Inferior parietal cortex (tissue), 1 donor: ENCODE measurements around the gene NKD2.

ENCODE experiments used
- DNase-seq: peaks from one replicate; pipeline ENCODE4 v3.0.0-alpha.2; 2016; ENCODE audit errors: extremely low spot score

The NKD2 gene

DNA sequence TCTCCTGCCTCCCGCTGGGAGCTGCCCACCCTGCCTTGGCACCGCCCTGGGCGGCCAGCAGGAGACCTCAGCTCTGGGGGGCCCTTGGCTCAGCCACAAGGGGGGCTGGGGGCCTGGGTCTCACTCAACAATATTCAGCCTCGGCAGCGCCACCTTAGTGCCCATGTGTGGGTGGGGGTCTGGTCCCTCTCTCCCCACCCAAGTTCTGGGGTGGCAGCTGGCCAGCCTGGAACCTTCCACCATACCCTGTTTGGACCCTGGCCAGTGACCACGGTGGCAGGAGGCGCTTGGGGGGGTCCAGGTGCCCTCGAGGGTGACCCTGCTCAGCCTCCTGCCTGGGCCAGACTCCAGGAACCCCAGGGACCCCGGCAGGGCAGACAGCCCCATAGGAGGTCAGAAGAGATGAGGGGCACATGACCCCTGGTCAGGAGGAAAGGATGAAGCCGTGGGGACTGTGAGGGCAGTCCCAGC is 22.2 kb downstream of the NKD2 start:
- DNase-seq: no peak

DNA sequence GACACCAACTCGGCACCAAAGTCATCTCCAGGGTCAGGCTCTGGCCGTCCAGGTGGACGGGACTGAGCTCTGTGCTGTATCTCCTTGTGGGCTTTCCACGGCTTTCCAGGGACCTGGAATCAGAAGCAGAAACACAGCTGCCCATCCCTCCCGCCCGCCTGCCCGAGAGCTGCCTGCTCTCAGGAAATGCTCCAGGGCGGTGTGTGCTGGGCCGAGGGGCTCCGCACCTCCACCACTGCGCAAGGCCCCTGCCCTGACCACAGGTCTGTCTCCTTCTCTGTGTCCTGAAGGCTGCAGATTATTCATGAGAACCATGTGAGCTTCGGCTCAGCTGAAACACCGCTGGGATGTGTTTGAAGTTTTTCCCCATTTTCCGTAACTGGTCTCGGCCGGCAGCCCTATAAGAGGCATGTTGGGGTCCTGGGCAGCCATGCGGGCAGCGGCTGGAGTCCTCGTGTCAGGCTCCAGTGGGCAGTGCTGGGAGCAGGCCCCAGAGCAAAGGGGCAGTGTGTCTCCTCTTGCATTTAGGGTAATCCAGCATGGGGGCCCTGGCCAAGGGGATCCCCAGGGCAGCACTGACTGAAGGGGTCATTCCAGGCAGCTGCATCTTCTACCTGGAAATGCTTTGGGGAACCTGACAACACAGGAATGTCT is 22.8 kb downstream of the NKD2 start:
- no peak for DNase-seq

DNA sequence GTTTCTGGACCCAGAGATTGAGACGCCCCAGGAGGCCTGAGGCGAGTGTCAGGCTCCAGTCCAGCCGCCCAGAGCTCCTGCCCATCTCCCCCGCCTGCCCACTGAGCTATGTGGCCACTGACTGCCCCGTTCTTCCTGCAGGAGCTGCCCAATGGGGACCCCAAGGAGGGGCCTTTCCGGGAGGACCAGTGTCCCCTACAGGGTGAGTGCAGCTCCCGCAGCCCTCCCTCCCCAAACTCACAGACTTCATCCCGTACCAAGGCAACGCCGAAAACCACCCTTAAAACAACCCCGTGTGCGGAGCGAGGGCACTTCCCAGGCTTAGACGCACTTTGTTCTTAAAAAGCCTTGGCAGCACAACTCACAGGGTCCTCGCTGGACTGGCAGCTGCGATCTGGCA is 23.4 kb downstream of the NKD2 start:
- DNase-seq: no peak

DNA sequence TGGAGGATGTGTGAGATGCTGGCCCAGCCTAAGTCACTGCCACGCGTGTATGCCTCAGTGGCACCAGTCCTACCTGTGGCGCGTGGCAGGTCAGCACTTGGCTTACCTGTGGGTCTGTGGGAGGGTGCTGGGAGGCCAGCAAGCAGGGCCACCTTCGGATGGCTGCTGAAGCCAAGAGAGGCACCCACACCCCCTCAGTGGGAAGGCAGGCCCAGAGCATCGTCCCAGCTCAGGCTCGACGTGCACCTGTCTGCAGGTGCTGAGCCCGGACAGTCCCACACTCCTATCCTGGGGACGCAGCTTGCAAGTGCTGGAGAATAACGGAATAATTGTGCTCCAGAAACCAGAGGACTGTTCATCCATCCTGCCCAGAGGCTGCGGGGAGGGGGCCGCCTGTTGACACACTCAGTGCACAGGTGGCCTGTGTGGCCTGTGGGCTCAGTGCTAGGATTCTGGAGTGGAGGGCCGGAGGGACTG is 24.0 kb downstream of the NKD2 start:
- no peak for DNase-seq

DNA sequence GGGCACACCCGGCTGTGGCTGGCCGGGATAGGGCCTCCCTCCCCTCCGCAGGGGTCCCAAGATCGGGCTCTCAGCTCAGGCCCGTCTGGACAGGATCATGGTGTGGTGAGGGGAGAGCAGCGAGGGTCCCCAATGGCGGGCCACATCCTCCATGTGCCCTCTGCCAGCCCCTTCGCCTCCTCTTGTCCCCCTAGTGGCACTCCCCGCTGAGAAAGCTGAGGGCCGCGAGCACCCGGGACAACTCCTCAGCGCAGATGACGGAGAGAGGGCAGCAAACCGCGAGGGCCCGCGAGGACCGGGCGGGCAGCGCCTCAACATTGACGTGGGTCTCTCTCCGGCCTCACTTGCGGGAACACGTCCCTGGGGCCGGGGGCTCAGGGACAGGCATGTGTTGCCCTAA is 24.6 kb downstream of the NKD2 start:
- DNase-seq: no peak

DNA sequence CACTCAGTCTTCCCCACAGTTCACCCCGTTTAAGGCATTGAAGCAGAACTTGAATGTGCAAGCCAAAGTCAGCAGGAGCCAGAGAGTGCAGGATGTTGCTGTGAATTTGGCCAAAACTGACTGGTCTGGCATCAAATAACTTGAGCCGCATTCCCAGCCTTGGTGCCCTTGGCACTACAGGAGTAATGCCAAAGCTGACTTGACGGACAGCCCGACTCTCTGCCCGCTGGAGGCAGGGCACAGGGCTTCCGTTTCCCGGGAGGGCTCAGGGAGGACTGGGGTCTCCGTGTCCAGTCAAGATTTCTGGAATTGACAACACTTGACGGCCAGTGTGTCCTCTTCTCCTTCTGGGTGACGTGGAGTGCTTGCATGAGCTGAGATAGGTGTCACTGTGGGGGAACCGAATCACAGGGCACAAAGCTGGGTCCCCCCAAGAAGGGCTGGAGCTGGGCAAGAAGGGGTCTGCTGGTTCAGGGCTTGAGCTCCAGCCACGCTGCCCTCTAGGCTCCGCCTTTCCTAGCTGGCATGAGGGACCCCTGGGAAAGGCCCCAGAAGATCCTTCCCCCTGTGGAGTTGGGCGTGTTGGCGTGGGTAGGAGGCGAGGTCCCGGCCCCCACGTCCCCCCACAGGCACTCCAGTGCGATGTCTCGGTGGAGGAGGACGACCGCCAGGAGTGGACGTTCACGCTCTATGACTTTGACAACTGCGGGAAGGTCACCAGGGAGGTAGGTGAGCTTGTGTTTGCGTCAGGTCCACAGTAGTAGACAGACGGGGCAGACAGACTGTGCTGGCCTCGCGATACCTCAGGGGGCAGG is 25.2 kb downstream of the NKD2 start:
- DNase-seq: no peak

DNA sequence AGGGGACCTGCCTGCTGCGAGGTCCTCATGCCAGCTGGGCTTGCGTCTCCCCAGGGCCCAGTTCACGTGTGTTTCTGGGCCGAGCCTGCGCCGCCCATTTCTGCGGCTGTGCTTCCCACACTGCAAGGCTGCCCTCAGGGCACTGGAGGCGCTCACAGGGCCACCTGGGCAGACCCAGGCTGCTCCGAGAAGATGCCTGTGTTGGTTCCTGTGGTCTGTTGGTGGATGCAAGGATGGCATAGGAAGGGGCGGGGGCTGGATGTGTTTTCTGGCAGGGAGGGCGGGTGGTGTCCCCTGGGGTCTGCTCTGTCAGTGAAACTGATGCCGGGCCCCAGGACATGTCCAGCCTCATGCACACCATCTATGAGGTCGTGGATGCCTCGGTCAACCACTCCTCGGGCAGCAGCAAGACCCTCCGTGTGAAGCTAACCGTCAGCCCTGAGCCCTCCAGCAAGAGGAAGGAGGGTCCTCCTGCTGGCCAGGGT is 25.9 kb downstream of the NKD2 start:
- no peak for DNase-seq

DNA sequence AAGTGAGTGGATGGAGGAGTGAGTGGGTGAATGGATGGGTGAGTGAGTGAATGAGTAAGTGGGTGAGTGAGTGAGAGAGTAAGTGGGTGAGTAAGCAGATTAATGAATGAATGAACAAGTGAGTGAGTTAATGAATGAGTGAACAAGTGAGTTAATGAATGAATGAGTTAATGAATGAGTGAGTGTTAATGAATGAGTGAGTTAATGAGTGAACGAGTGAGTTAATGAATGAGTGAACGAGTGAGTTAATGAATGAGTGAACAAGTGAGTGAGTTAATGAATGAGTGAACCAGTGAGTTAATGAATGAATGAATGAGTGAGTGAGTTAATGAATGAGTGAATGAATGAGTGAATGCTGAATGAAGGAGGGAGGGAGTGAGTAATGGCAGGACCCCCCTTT is 26.4 kb downstream of the NKD2 start:
- no peak for DNase-seq

DNA sequence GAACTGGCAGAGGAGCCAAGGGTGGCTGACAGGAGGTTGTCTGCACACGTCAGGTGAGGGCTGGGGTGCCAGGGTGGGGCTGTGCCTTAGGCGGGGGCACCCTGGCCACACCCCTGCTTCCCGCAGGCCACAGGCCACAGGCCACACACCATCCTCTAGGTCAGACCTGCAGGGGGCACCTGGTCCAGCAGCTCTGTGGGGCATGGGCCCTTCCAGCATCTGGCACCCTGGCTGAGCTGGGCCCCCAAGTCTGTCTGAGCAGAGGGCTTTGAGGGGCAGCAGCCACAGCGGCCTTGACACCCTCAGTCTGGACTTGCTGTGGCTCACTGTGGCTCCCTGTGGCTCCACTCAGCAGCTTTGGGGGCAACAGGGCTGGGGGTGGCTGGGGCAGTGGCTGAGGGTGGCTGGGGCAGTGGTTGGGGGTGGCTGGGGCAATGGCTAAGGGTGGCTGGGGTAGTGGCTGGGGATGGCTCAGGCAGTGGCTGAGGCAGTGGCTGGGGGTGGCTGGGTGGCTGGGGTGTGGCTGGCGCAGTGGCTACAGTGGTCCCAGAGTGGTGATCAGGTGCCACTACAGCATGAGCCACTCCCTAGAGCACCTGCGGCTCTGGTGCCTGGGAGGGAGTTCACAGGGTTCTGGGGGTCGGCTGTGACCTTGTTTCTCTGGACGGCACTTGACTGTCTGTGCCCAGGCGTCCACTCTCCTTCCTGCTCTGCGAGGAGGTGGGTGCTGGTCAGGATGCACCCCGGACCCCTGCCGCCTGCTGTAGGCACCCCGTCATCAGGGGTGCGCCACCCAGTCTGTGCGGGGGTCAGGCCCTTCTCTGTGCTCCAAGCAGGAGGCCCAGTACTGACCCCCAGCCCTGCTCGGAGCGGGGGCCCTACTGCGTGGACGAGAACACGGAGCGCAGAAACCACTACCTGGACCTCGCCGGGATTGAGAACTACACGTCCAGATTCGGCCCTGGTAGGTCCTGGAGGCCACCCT is 27.1 kb downstream of the NKD2 start:
- DNase-seq: no peak

DNA sequence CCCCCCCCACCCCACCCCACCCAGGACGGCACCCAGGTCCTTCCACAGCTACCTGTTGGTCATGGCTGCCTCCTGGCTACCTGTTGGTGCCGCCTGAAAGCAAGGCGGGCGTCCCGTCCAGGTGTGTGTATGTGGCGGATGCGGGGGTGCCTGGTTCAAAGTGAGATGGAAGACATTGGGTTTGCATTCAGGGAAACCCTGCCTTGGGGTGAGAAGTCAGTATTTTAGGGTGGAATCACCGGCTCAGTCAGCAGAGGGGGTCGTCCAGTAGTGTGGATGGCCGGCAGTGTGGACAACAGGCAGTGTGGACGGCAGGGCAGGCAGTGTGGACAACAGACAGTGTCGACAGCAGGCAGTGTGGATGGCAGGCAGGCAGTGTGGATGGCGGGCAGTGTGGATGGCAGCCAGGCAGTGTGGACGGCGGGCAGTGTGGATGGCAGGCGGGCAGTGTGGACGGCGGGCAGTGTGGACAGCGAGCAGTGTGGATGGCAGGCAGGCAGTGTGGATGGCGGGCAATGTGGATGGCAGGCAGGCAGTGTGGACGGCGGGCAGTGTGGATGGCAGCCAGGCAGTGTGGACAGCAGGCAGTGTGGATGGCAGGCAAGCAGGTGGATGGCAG is 28.0 kb downstream of the NKD2 start:
- DNase-seq: no peak

DNA sequence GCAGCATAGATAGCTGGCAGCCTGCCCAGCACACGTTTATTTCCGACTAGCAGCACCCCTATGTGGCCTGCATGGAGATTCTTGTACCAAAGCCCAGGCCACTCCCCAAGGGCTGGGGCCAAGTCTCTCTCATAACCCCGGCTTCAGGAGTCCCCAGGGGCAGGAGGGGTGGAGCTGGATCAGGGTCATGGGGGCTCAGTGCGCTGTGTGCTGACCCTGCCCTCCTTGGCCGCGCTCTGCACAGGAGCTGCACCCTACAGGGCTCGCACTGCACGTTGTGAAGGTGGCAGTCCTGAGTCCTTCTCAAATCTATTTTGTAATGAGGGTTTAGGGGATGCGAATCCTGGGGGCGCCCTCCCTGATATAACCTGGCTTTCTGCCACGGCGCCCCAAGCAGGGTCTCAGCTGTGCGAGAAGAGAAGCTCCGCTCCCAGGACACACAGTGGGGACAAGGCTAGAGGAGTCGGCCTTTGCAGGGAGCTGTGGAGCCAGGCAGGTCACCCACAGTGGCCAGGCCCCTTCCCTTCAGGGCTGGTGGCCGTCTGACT is 28.6 kb downstream of the NKD2 start:
- DNase-seq: no peak

DNA sequence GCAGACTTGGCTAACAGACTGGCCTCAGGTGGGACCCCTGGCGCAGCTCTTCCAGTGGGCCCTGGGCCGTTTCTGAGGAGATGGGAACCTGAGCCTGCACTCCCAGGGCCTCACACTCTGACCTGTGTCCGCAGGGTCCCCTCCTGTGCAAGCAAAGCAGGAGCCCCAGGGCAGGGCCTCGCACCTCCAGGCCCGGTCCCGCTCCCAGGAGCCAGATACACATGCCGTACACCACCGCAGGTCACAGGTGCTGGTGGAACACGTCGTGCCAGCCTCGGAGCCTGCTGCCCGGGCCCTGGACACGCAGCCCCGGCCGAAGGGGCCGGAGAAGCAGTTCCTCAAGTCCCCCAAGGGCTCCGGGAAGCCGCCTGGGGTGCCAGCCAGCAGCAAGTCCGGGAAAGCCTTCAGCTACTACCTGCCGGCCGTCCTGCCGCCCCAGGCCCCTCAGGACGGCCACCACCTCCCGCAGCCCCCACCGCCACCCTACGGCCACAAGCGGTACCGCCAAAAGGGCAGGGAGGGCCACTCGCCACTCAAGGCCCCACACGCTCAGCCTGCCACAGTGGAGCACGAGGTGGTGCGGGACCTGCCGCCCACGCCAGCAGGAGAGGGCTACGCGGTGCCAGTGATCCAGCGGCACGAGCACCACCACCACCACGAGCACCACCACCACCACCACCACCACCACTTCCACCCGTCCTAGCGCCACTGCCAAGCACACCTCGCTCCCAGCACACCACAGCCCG is 29.2 kb downstream of the NKD2 start:
- DNase-seq: no peak

DNA sequence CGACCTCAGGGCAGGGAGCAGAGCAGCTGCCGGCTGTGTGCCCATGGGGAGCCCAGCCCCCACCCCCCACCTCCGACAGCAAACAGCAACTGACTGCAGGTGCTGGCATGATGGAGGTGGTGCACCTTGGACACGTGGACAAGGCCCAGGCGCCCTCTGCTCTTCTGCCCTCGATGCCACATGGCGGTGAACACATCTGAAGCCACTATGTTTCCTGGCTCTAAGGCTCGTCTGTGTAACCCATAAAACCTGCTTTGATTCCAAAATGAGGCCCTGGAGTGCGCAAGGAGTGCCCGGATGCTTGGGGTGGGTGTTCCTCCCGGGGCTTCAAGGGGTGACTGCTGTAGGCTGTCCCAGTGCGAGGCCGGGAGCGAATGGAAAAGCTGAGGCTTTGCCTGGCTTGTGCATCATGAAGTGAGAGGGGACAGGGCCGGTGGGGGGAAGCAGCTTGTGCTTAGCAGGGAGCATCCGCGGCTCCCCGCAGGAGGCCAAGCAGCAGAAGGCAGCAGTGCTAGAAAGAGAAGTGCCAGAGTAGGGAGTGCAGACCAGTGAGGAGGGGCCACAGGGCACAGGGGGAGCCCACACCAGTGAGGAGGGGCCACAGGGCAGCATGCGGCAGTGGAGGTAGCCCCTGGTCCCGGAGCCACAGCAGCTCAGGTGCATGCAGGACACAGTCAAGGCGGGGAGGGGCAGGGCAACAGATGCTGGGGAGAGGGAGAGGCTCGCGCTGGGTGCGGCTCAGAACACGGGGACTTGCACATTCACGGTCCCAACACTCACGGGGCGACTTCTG is 30.0 kb downstream of the NKD2 start:
- no peak for DNase-seq

DNA sequence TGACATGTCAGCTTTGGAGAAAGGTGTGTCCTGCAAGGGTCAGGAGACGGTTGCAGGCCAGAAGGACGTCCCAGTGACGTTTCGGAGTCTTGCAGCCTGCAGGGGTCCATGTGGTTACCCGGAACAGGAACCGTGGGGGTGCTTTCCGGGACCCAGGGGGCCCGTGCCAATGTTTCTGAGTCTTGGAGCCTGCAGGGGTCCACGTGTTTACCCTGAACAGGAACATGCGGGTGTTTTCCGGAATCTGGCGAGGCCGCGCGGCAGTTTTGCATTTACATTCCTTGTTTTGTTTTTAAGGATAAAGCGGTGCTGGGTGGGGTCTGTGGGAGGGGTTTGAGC is 30.6 kb downstream of the NKD2 start:
- no peak for DNase-seq

DNA sequence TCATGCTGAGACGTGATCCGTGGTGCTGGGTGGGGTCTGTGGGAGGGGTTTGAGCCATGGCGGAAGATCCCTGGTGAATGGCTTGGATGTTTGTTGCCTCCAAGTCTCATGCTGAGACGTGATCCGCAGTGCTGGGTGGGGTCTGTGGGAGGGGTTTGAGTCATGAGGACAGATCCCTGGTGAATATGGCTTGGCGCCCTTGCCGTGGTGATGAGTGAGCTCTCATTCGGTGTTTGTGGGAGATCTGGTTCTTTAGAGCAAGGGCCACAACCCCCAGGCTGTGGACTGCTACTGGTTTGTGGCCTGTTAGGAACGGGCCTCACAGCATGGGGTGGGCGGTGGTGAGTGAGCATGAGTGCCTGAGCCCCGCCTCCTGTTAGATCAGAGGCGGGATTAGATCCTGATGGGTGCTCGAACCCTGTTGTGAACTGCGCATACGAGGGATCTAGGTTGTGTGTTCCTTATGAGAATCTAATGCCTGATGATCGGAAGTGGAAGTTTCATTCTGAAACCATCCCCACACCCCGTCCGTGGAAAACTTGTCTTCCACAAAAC is 31.2 kb downstream of the NKD2 start:
- no peak for DNase-seq

DNA sequence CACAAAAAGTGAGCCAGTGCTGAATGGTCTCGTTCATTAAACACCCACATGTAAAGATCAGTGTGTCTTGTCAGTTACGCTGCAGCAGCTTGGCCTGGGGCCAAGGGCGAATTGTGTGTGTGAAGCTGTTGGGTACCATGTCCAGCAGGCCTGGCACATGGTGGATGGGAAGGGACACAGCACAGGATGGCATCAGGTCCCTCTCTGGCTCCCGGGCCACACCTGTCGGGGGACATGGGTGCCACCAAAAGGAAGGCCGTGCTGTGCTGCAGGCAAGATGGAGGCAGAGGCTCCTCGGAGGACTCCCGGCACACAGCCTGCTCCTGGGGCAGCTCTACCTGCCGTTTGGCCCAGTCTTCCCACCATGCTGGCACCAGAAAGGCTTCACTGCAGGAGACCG is 32.0 kb downstream of the NKD2 start:
- DNase-seq: no peak

DNA sequence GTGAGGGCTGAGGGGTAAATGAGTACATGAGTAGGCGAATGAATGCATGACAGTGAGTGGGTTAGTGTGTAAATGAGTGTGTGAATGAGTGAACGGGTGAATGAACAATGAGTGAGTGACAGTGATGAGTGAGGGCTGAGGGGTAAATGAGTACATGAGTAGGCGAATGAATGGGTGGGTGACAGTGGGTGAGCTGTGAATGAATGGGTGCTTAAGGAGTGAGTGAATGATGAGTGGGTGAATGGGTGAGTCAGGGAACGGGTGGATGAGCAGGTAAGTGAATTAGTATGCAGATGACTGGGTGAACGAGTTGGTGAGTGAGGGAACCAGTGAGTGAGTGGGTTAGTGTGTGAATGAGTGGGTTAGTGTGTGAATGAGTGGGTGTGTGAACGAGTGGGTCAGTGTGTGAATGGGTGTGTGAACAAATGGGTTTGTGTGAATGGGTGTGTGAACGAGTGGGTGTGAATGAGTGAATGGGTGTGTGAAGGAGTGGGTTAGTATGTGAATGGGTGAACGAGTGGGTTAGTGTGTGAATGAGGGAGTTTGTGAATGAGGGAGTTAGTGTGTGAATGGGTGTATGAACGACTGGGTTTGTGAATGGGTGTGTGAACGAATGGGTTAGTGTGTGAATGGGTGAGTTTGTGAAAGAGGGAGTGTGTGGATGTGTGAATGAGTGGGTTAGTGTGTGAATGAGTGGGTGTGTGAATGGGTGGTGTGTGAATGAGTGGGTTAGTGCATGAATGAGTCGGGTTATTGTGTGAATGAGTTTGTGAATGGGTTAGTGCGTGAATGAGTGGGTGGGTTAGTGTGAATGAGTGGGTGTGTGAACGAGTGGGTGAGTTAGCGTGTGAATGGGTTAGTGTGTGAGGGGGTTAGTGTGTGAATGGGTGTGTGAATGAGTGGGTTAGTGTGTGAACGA is 32.9 kb downstream of the NKD2 start:
- no peak for DNase-seq

DNA sequence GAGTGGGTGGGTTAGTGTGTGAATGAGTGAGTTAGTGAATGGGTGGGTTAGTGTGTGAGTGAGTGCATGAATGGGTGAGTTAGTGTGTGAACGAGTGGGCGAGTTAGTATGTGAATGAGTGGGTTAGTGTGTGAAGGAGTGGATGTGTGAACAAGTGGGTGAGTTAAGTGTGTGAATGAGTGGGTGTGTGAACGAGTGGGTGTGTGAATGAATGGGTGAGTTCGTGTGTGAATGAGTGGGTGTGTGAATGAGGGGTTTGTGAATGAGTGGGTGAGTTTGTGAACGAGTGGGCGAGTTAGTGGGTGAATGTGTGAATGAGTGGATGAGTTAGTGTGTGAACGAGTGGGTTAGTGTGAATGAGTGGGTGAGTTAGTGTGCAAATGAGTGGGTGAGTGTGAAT is 34.0 kb downstream of the NKD2 start:
- no peak for DNase-seq
